Measurements from ENCODE around the gene ZNHIT6.

GRCh38 chr1:85608851-85609250, 99.4 kb downstream of the ZNHIT6 start:
- TF ChIP-seq POLR2A (IDR thresholded peaks at IDR 0.05; ENCODE audit: low read length) (no peak), GATA1 (IDR thresholded peaks at IDR 0.05; ENCODE audit: low read depth, low read length) (no peak)

All from erythroblast (primary cell).